NCI-H2107 (cell line): Measurements from ENCODE around the gene CNGA1.
"Not testable (repeated sequence)": the region's sequence is repeated elsewhere in the genome, so short reads cannot be mapped to it uniquely, and the experiment has no call there.

Source experiments
- DNase-seq: peaks from one replicate; lab custom pipeline; 2025; lab: John Stamatoyannopoulos, UW

The CNGA1 gene

DNA sequence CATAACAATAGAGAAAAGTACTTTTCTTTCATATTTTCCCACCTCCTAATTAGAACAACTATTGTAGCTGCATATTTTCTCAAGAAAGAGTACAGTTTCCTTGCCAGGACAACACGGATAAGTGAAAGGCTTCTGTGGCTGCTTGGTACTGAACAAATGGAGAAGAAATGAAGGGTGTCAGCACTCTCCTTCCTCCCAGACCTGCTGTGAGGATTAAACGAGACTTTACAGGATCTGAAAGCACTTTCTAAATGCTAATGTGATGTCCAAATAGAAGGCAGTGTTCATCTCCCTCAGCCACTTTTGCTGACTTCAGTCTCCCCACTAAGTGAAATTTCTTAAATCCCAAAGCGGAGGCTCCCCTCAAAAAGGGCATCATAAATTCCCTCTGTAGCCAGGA lies 14.0 kb upstream of the CNGA1 start:
- no peak for DNase-seq

- no peak for DNase-seq
Measured at GRCh38 chr4:48028696-48029095, 12.2 kb upstream of the CNGA1 start.

- no peak for DNase-seq
Measured at GRCh38 chr4:48027653-48028052, 11.2 kb upstream of the CNGA1 start.

- no peak for DNase-seq
Measured at GRCh38 chr4:48025005-48025404, 8.5 kb upstream of the CNGA1 start.

DNA sequence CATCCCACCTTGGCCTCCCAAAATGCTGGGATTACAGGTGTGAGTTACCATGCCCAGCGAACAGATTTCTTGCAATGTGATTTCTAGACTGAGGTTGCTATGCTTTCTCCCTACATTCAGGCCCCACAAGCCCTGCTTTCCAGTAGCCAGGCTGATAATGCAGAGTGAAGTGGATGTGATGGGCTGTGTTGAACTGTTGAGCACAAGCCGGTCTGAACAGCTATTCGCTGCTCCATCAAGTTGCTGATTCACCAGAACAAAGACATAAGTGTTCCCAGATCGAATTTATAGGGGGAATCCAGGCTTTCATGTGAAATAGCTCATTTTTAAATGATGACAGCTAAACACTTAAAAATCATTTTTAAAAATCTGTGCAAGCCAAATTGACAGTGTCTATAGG lies 8.0 kb upstream of the CNGA1 start:
- no peak for DNase-seq

- DNase-seq = no peak
Measured at GRCh38 chr4:48022192-48022799, 5.8 kb upstream of the CNGA1 start.

DNA sequence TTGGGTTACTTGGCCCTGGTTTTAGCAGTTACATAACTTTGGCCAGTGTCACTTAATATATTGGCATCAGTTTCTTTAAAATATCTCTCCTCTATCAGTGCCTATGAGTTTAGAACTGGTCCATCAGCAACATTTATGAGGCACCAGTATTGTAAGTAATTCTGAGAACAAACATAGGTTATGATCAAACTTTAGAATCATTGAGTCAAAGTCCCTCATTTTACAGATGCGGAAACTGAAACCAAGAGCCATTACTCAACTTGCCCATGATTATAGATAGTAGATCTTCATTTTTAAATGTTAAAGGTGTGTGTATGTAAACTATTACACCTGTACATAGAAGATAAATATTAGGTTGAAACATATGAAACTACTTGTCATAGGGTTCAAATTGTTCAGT lies 4.6 kb upstream of the CNGA1 start:
- DNase-seq = no peak

GRCh38 chr4:48018112-48018511 lies 1.6 kb upstream of the CNGA1 start:
- DNase-seq = no peak

DNA sequence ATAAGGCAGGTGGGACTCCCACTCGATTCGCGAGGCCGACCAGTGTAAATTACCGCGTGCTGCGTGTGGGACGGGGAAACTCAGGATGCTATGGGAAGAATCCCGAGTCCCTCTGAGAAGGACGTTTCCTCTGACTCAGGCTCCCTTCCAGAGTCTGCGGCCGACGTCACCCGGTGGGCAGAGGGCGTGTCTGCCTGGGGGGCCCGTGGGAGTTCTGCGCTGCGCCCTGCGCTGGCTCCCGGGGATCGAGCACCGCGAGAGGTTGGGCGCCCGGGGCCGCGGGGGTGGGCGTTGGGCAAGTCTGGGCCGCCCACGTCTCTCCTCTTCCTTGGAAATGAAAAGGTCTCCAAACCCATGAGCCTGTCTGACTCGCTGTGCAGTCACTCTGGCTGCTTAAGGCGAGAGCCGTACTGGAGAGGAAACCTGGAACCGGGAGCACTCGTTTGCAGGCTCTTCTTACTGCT lies 659 bp upstream of the CNGA1 start:
- DNase-seq = no peak

- no peak for DNase-seq
Measured at GRCh38 chr4:48015678-48016077, 803 bp downstream of the CNGA1 start.

DNA sequence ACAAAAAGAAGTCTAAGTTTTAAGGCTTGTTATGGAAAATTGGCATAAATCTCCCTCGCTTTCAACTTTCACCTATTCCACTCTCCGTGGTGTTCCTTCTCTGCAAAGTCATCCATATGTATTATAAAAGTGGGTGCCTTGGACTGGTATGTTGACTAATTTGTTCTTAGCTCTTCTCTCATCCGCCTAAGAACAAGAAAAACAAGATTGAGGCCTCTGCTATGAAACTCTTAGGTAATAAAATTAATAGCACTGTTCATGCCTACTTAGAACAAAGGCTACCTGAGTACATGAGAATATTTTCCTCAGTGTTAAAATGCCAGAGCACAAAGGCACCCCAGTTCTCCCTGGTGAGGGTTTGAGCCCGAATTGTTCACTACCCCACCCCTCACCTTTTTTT lies 1.3 kb downstream of the CNGA1 start:
- DNase-seq = no peak

DNA sequence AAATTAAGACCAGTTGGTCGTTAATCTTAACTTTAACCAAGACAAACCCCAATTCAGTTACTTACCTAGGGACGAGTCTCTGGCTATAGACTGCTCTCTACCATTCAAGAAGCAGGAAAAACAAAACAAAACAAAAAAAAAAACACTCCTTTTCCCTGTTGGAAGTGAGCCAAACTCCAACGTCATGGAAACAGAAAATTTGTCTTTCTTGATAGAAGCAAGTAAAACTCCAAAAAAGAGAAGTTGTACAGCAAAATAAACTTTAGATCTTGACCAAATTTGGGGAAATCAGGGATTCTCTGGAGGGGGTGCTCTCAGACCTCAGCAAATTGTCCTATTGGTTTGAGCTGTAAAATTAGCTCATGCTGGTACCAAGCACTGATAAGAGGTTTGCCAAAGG lies 3.7 kb downstream of the CNGA1 start:
- DNase-seq = no peak

DNA sequence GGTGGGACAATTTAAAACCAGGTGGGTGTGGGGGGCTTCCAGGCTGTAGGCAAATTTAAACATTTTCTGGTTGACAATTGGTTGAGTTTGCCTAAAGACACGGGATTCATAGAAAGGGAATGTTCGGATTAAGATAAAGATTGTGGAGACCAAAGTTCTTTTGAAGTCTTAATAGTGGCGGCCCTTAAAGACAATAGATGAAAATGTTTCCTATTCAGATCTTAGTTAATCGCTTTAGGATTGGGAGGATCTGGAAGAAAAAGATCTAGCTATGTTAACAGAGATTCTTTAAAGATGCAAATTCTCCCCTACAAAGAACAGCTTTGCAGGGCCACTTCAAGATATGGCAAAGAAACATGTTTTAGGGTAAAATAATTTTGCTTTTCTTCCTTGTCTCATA lies 4.8 kb downstream of the CNGA1 start:
- DNase-seq = no peak

DNA sequence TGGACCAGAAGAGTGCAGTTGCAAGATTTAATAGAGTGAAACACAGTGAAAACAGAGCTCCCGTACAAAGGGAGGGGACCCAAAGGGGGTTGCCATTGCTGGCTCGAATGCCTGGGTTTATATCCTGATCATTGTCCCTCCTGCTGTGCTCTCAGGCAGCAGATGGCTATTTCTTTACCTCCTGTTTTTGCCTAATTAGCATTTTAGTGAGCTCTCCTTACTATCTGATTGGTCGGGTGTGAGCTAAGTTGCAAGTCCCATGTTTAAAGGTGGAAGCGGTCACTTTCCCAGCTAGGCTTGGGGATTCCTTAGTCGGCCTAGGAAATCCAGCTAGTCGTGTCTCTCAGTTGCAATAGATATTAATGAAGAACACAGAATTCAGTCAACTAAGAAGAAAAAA lies 5.6 kb downstream of the CNGA1 start:
- DNase-seq = not testable (repeated sequence)

- DNase-seq = no peak
Measured at GRCh38 chr4:48008021-48008596, 8.4 kb downstream of the CNGA1 start.

GRCh38 chr4:48005781-48006180 lies 10.7 kb downstream of the CNGA1 start:
- no peak for DNase-seq

GRCh38 chr4:48003568-48003967 lies 12.9 kb downstream of the CNGA1 start:
- DNase-seq = not testable (repeated sequence)

GRCh38 chr4:48002267-48002666 lies 14.2 kb downstream of the CNGA1 start:
- no peak for DNase-seq

GRCh38 chr4:47996021-47996420 lies 20.5 kb downstream of the CNGA1 start:
- DNase-seq = no peak

DNA sequence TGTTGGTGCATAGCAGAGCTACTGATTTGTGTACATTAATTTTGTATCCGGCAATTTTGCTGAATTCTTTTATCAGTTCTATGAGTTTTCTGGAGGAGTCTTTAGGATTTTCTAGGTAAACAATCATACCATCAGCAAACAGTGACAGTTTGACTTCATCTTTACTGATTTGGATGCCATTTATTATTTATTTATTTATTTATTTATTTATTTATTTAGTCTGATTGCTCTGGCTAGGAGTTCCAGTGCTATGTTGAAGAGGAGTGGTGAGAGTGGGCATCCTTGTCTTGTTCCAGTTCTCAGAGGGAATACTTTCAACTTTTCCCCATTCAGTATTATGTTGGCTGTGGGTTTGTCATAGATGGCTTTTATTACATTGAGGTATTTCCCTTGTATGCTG lies 24.0 kb downstream of the CNGA1 start:
- not testable (repeated sequence) for DNase-seq

DNA sequence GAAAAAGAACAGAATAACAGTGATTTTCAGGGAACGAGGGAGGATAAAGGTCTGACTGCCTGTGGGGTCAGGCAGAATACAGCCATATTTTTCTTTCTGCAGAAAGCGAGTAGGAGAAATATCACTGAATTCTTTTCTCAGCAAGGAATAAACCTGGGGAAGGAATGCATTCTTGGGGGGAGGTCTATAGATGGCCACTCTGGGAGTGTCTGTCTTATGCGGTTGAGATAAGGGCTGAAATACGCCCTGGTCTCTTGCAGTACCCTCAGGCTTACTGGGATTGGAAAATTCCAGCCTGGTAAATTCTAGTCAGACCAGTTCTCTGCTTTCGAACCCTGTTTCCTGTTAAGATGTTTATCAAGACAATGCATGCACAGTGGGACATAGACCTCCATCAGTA lies 26.3 kb downstream of the CNGA1 start:
- DNase-seq = no peak

DNA sequence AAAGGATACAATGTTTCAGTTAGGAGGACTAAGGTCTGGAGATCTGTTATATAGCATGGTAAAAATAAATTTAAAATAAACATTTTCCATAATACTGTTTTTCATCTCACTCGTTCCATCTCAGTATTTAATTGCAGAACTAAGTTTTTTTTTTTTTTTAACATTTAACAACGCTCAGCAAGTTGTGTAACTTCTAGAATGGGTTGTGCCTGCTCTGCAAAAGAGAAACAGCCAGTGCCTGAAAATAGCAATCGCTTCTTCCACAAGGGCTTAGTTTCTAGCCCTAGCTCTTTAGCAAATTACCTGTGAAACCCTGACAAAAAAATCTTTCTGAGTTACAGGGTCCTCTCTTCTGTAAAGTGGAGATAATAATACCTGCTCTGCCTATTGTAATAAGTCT lies 41.9 kb downstream of the CNGA1 start:
- DNase-seq = no peak

GRCh38 chr4:47972721-47973120 lies 43.8 kb downstream of the CNGA1 start:
- no peak for DNase-seq

- DNase-seq = no peak
Measured at GRCh38 chr4:47972181-47972580, 44.3 kb downstream of the CNGA1 start.
